ENCODE data around the gene BCL2L1. TPM values are rescaled to one million over a fixed set of nuclear protein-coding genes. Genes with fewer than 3 reads are reported as not detected.
"Not testable (repeated sequence)": the region's sequence is repeated elsewhere in the genome, so short reads cannot be mapped to it uniquely, and the experiment has no call there.

BCL2L1 gene
- total RNA-seq, 1 donor from 2014 or later = 60.4 TPM

DNA sequence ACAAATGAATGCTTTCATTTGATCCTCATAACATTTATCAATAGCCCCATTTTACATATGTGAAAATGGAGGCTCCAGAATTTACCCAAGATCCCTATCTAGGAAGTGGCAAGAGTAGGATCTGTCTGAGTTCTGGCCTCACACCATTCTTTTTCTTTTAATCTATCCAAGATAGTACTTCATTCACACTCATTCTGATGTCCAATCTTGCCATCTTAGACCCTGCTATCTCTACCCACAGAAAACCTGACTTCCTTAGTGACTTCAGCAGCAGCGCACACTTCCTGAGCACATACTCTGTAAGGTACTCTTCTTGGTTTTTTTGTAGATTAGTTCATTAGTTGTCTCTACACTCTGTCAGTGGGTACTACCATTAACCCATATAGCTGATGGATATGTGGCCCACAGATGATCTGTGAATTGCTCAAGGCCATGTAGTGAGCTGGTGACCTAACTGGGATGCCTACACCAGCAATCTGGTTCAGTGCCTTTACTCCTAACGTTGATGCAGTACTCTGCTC lies 48.7 kb downstream of the BCL2L1 start:
- TF ChIP-seq, protein P1, sequence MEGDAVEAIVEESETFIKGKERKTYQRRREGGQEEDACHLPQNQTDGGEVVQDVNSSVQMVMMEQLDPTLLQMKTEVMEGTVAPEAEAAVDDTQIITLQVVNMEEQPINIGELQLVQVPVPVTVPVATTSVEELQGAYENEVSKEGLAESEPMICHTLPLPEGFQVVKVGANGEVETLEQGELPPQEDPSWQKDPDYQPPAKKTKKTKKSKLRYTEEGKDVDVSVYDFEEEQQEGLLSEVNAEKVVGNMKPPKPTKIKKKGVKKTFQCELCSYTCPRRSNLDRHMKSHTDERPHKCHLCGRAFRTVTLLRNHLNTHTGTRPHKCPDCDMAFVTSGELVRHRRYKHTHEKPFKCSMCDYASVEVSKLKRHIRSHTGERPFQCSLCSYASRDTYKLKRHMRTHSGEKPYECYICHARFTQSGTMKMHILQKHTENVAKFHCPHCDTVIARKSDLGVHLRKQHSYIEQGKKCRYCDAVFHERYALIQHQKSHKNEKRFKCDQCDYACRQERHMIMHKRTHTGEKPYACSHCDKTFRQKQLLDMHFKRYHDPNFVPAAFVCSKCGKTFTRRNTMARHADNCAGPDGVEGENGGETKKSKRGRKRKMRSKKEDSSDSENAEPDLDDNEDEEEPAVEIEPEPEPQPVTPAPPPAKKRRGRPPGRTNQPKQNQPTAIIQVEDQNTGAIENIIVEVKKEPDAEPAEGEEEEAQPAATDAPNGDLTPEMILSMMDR (IDR thresholded peaks at IDR 0.05) = no peak
- H3K36me3 Mint-ChIP-seq (ENCODE audit: low read depth) = peaks cover 47% of the 10 kb centered on the region
- DNase-seq (no peak), ATAC-seq (ENCODE audit: low read depth) (no peak)
- peaks cover 46% of the 10 kb centered on the region for H3K4me1 Mint-ChIP-seq
- no peak overlapping the region for H3K4me3 Mint-ChIP-seq
- POLR2A ChIA-PET = interaction anchor here (0.6 to 2.6 kb wide), 6 partner anchors 11 to 114 kb away, joined by 3 to 38 read pairs (median 15); partner anchors contain the start of gene BCL2L1
- H3K27ac Mint-ChIP-seq = peak overlapping the region; percentile 94
- CTCF ChIA-PET = interaction anchor here (0.7 to 4.3 kb wide), 5 partner anchors 11 to 49 kb away, joined by 3 to 28 read pairs (median 4); partner anchors contain the start of gene BCL2L1
- intact Hi-C loops (cut with micrococcal nuclease) = no loop called here
- H3K27me3 Mint-ChIP-seq = no peaks in the 10 kb centered on the region
- H3K9me3 Mint-ChIP-seq = no peaks in the 10 kb centered on the region

DNA sequence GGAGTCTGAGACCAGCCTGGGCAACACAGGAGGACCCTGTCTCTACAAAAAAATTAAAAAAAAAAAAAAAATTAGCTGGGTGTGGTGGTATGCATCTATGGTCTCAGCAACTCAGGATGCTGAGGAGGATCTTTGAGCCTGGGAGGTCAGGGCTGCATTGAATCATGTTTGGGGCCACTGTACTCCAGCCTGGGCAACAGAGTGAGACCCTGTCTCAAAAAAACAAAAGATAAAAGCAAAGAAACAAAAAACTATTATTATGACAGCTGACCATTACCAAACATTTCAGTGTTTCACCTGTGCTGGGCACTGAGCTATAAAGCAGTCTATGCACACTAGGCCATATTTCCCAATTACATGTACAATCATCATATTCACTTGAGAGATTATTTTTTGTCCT lies 49.2 kb downstream of the BCL2L1 start:
- Mint-ChIP-seq H3K4me3 (no peak overlapping the region), H3K9me3 (no peaks in the 10 kb centered on the region), H3K27me3 (no peaks in the 10 kb centered on the region), H3K27ac (no peak overlapping the region), H3K4me1 (peaks cover 46% of the 10 kb centered on the region), H3K36me3 (ENCODE audit: low read depth) (peaks cover 42% of the 10 kb centered on the region)
- intact Hi-C loops (cut with micrococcal nuclease) = no loop called here
- TF ChIP-seq, protein P1 (IDR thresholded peaks at IDR 0.05) = no peak
- ChIA-PET CTCF (interaction anchor here (3.7 to 4.3 kb wide), 2 partner anchors 11 to 50 kb away, joined by 23 to 28 read pairs; partner anchors contain the start of gene BCL2L1), POLR2A (no interaction called here)
- DNase-seq (no peak), ATAC-seq (ENCODE audit: low read depth) (no peak)

DNA sequence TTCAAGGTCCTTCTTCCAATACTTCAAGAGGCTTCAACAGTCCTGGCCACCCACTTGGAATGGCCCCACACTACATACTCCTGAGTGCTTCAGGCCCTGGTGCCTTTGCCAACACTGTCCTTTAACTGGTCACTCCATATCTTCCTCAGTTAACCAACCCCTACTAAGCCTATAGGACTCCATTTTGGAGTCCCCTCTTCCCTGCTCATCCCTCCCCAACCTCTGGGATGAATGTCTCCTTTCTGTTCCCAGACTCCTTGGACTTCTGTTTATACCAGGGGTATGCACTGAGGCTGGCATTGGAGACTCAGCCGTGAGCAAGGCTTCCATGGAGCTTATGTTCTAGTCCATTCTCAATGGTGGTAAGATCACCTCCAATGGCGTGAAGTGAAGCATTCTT lies 51.3 kb downstream of the BCL2L1 start:
- Mint-ChIP-seq H3K4me3 (no peak overlapping the region), H3K9me3 (no peaks in the 10 kb centered on the region), H3K27ac (no peak overlapping the region), H3K27me3 (no peaks in the 10 kb centered on the region), H3K36me3 (ENCODE audit: low read depth) (peaks cover 39% of the 10 kb centered on the region), H3K4me1 (peaks cover 48% of the 10 kb centered on the region)
- ChIA-PET CTCF (interaction anchor here (0.8 kb wide), 1 partner anchor 52 kb away, joined by 5 read pairs; no protein-coding TSS in a partner anchor), POLR2A (no interaction called here)
- DNase-seq (no peak), ATAC-seq (ENCODE audit: low read depth) (no peak)
- intact Hi-C loops (cut with micrococcal nuclease) = no loop called here
- TF ChIP-seq, protein P1 (IDR thresholded peaks at IDR 0.05) = no peak

DNA sequence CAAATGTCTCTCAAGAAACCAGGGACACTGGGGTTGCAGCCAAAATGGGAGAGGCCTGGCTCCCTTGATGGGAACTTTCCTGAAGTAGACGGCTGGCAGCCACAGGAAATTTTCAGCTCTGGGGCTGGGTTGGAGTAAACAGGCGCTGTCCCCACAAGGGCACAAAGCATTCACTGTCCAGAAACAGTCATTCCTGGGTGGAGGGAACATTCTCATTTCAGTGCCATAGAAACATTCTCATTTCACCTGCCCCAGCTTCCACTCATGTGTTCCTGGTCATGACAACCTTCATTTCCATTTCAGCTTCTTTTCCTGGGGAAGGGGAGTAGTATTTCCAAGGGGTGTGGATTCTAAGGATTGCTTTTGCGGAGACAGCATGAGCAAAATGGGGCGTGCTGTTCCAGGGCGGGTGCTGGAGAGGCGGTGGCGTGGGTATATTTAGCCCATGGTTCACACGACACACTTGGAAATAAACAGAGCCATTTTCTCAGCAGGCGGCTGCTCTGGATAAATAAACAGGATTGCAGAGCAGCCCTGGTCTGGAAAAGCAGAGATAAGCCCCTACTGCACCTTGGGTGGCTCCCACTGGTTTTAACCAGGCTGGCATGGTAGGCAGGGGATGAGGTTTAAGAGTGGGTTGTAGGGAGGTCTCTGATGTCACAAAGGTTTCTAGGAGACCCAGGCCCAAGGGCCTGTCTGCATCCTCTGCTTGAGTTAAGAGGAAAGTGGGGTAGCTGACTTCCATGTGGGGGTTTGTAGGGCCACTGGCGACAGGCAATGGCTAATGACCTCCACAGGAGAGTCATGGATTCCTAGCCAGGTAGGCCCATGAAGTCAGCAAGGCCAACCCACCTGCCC lies 52.1 kb downstream of the BCL2L1 start:
- Mint-ChIP-seq H3K27ac (no peak overlapping the region), H3K9me3 (no peaks in the 10 kb centered on the region), H3K36me3 (ENCODE audit: low read depth) (peaks cover 40% of the 10 kb centered on the region), H3K27me3 (no peaks in the 10 kb centered on the region), H3K4me3 (no peak overlapping the region), H3K4me1 (peaks cover 47% of the 10 kb centered on the region)
- no peak for DNase-seq
- ChIA-PET CTCF (no interaction called here), POLR2A (no interaction called here)
- TF ChIP-seq, protein P1 (IDR thresholded peaks at IDR 0.05) = no peak
- intact Hi-C loops (cut with micrococcal nuclease) = no loop called here
- no peak for ATAC-seq (ENCODE audit: low read depth)

DNA sequence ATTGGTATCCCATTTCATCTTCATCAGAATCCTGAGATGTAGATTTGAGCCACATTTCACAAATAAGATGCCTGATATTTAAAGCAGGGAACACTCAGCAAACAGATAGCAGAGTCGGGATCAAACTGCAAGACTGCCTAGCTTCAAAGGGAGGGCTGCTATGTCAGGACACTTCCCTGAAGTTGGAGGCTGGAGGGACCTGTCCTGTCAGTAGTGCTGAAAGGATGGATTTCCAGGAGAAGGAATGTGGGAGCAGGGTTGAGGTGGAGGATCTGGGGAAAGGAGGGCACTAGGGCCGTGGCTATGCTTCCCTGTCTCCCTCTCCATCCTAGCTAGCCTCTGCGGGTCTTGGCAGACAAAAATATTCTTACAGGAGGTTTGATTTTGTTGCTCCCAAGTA lies 52.8 kb downstream of the BCL2L1 start:
- DNase-seq (no peak), ATAC-seq (ENCODE audit: low read depth) (no peak)
- H3K27ac Mint-ChIP-seq = no peak overlapping the region
- ChIA-PET POLR2A (interaction anchor here (0.6 kb wide), 1 partner anchor 50 kb away, joined by 3 read pairs; no protein-coding TSS in a partner anchor), CTCF (no interaction called here)
- H3K9me3 Mint-ChIP-seq = no peaks in the 10 kb centered on the region
- peaks cover 39% of the 10 kb centered on the region for H3K4me1 Mint-ChIP-seq
- H3K36me3 Mint-ChIP-seq (ENCODE audit: low read depth) = peaks cover 42% of the 10 kb centered on the region
- no peaks in the 10 kb centered on the region for H3K27me3 Mint-ChIP-seq
- no peak overlapping the region for H3K4me3 Mint-ChIP-seq
- intact Hi-C loops (cut with micrococcal nuclease) = no loop called here
- TF ChIP-seq, protein P1 (IDR thresholded peaks at IDR 0.05) = no peak

DNA sequence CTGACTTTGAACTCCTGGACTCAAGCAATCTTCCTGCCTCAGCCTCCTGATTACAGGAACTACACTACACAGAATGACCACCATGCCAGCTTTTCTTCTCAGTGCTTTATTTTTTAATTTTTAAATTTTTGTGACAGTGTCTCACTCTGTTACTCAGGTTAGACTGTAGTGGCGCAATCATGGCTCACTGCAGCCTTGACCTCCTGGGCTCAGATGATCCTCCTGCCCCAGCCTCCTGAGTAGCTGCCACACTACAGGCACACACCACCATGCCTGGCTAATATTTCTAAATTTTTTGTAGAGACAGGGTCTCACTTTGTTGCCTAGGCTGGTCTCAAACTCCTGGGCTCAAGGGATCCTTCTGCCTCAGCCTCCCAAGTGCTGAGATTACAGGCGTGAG lies 53.7 kb downstream of the BCL2L1 start:
- DNase-seq; CTCF ChIA-PET; H3K9me3 Mint-ChIP-seq; POLR2A ChIA-PET; H3K4me3 Mint-ChIP-seq; H3K27ac Mint-ChIP-seq; intact Hi-C loops (cut with micrococcal nuclease); ATAC-seq (ENCODE audit: low read depth); H3K27me3 Mint-ChIP-seq: not testable (repeated sequence)
- H3K4me1 Mint-ChIP-seq = peaks cover 30% of the 10 kb centered on the region
- peaks cover 45% of the 10 kb centered on the region for H3K36me3 Mint-ChIP-seq (ENCODE audit: low read depth)

Measured in activated B cell treated with CpG ODN at 0.5 μM for 24 hours (primary cell).